Right lobe of liver (tissue), 6 donors: Measurements from ENCODE around the gene CES4A. TPM values are rescaled to one million over a fixed set of nuclear protein-coding genes. Genes with fewer than 3 reads are reported as not detected.

Experiments used
- ATAC-seq, 4 donors: fragments of 200-7000 bp; cut with Tn5 transposase; one replicate each; pipeline ENCODE4 v1.9.1; 2020; ENCODE audit warnings: mild to moderate bottlenecking in 4 of 4, moderate library complexity in 4 of 4
- DNase-seq, 3 donors: peaks; one replicate each; pipeline ENCODE4 v3.0.0-alpha.2; 2020
- H3K27ac ChIP-seq, 3 donors: fragments of 200-600 bp; one replicate each; pipeline ENCODE4 v1.8.0; 2022
- H3K27me3 ChIP-seq, 2 donors: fragments of 200-600 bp; one replicate each; pipeline ENCODE4 v1.8.0; 2022
- H3K36me3 ChIP-seq, 4 donors: fragments of 200-600 bp; sonication (generic) in 1 of 4; one replicate each; pipeline versions ENCODE4 v1.5.1 to v1.8.0; 2017 to 2022; ENCODE audit warnings: control low read depth in 1 of 4
- H3K4me1 ChIP-seq, 4 donors: fragments of 200-600 bp; sonication (generic) in 1 of 4; one replicate each; pipeline versions ENCODE4 v1.5.1 to v1.8.0; 2017 to 2022; ENCODE audit warnings: control low read depth in 1 of 4
- H3K4me3 ChIP-seq, 3 donors: fragments of 200-600 bp; one replicate each; pipeline ENCODE4 v1.8.0; 2022
- H3K9me3 ChIP-seq, 4 donors: fragments of 200-600 bp; sonication (generic) in 1 of 4; one replicate each; pipeline versions ENCODE4 v1.5.1 to v1.8.0; 2017 to 2022; ENCODE audit warnings: control low read depth in 1 of 4
- CTCF ChIP-seq, 4 donors: fragments of 200-600 bp in 3 of 4; fragments of 450-650 bp in 1 of 4; IDR thresholded peaks; one replicate each; pipeline versions ENCODE4 v1.5.1 to v1.8.0; 2016 to 2022; ENCODE audit warnings: antibody characterized with exemption in 4 of 4, mild to moderate bottlenecking in 2 of 4
- POLR2A ChIP-seq: fragments of 450-650 bp; IDR thresholded peaks from one replicate; pipeline ENCODE4 v1.6.1; 2017; ENCODE audit warnings: antibody characterized with exemption, mild to moderate bottlenecking
- WGBS: methylation state at CpG from one replicate; pipeline ENCODE4 v1.1.6; 2018; ENCODE audit warnings: low coverage, low lambda C conversion rate; ENCODE audit not compliant: insufficient coverage; ENCODE audit errors: missing lambda C conversion rate; 5-methylcytosine and 5-hydroxymethylcytosine counted together
- intact Hi-C, 2 donors: fragments of 100-400 bp; cut with DNase I; formaldehyde crosslinking; loops; one replicate each; pipeline versions ENCODE4 v1.11.2 to v1.14.1; 2022
- total RNA-seq, 6 experiments: library from RNA; depleted of rRNA in 2 of 6; stranded (reverse); fragments of >200 nt in 2 of 6; fragmentation: NEBNext Ultra II Directional in 3 of 6; extraction: Animal tissue kit (Norgen Biotek cat#: 25700) in 3 of 6; gene quantifications; one replicate each; pipeline versions ENCODE4 v1.1.0 to v1.2.4, GENCODE V29; 2016 to 2023
- donor health status: DM: no; HTN: yes; CAD: no.
- donor health status: DM: no; HTN: no; CAD: no.
- donor health status: DM: no; HTN: no; CAD: no.
- donor health status: DM: no; HTN: yes; CAD: no.
- donor health status: DM: no; HTN: yes; CAD: no.

The CES4A gene
- total RNA-seq, 6 experiments from 2014 or later, result 5.2 to 54.7 (median 15.3) TPM

- peaks cover 0 to 51% (median 23%) of the 10 kb centered on the region in 4 donors for H3K4me1 ChIP-seq
- intact Hi-C loops, result no loop called here
- H3K4me3 ChIP-seq, result no peak overlapping the region
- no peak for TF ChIP-seq CTCF (IDR thresholded peaks at IDR 0.05)
- TF ChIP-seq POLR2A, result no peak
- no peaks in the 10 kb centered on the region for H3K27me3 ChIP-seq
- H3K27ac ChIP-seq, result no peak overlapping the region
- WGBS, result 67% methylated on average over 1 of the region's 5 CpGs
- no peak for DNase-seq
- ATAC-seq, result no peak
- no peaks in the 10 kb centered on the region for H3K36me3 ChIP-seq
- H3K9me3 ChIP-seq, result no peaks in the 10 kb centered on the region
These were observed 28.7 kb upstream of the CES4A start for GRCh38 chr16:66959704-66960161.

GRCh38 chr16:66960270-66960669 is 28.1 kb upstream of the CES4A start:
- 80% methylated on average over 1 of the region's 1 CpG for WGBS
- TF ChIP-seq POLR2A (no peak), CTCF (IDR thresholded peaks at IDR 0.05) (no peak)
- Histone ChIP-seq H3K4me1 (peaks cover 0 to 51% (median 23%) of the 10 kb centered on the region in 4 donors), H3K27me3 (no peaks in the 10 kb centered on the region), H3K9me3 (no peaks in the 10 kb centered on the region), H3K27ac (no peak overlapping the region), H3K36me3 (no peaks in the 10 kb centered on the region), H3K4me3 (no peak overlapping the region)
- ATAC-seq, result no peak
- intact Hi-C loops, result no loop called here
- no peak for DNase-seq

- Histone ChIP-seq H3K27me3 (no peaks in the 10 kb centered on the region), H3K9me3 (no peaks in the 10 kb centered on the region), H3K36me3 (no peaks in the 10 kb centered on the region), H3K4me3 (peak within 1 kb of the TSS in 2 of 3 donors; percentile 40 to 45), H3K4me1 (peaks cover 0 to 44% (median 22%) of the 10 kb centered on the region in 4 donors), H3K27ac (peak within 1 kb of the TSS in 2 of 3 donors; percentile 46 to 90)
- 34% methylated on average over 10 of the region's 16 CpGs for WGBS
- intact Hi-C loops, result no loop called here
- ATAC-seq, result peak; percentile 52 to 74 (median 60)
- peak; percentile 55 to 74 (median 69) for TF ChIP-seq CTCF (IDR thresholded peaks at IDR 0.05)
- TF ChIP-seq POLR2A, result no peak
- DNase-seq, result peak in 2 of 3 donors; percentile 70 to 81
These were observed 27.2 kb upstream of the CES4A start, which contains the start of gene CES3 for GRCh38 chr16:66961065-66961744. Gene CES3, plus strand, starts transcription at chr16:66961266. Its CDS starts 42 bp downstream, at chr16:66961308.

- Histone ChIP-seq H3K9me3 (no peaks in the 10 kb centered on the region), H3K27me3 (no peaks in the 10 kb centered on the region), H3K36me3 (no peaks in the 10 kb centered on the region), H3K4me1 (peaks cover 0 to 39% (median 18%) of the 10 kb centered on the region in 4 donors), H3K4me3 (peak overlapping the region in 1 of 3 donors; percentile 40), H3K27ac (peak overlapping the region in 2 of 3 donors; percentile 46 to 90)
- DNase-seq (peak; percentile 81 to 87 (median 81)), ATAC-seq (peak; percentile 61 to 79 (median 68))
- intact Hi-C loops, result no loop called here
- 21% methylated on average over 5 of the region's 5 CpGs for WGBS
- TF ChIP-seq POLR2A, result no peak
These were observed 26.5 kb upstream of the CES4A start for GRCh38 chr16:66961914-66962313.

- H3K9me3 ChIP-seq, result no peaks in the 10 kb centered on the region
- intact Hi-C loops, result no loop called here
- H3K36me3 ChIP-seq, result no peaks in the 10 kb centered on the region
- peak overlapping the region in 1 of 3 donors; percentile 36 for H3K4me3 ChIP-seq
- H3K27ac ChIP-seq, result peak overlapping the region; percentile 44 to 90 (median 80)
- peaks cover 0 to 43% (median 21%) of the 10 kb centered on the region in 4 donors for H3K4me1 ChIP-seq
- H3K27me3 ChIP-seq, result no peaks in the 10 kb centered on the region
- DNase-seq (peak; percentile 78 to 92 (median 88)), ATAC-seq (peak; percentile 81 to 87 (median 85))
- TF ChIP-seq CTCF (IDR thresholded peaks at IDR 0.05) (peak in 1 of 4 donors; percentile 12), POLR2A (no peak)
- WGBS, result 0% methylated on average over 1 of the region's 6 CpGs
These were observed 24.3 kb upstream of the CES4A start for GRCh38 chr16:66964049-66964448.
